ENCODE data around the gene FNDC3B. TPM values are rescaled to one million over a fixed set of nuclear protein-coding genes. Genes with fewer than 3 reads are reported as not detected.

The FNDC3B gene
- total RNA-seq, 1 donor from 2014 or later = 79.2 TPM

DNA sequence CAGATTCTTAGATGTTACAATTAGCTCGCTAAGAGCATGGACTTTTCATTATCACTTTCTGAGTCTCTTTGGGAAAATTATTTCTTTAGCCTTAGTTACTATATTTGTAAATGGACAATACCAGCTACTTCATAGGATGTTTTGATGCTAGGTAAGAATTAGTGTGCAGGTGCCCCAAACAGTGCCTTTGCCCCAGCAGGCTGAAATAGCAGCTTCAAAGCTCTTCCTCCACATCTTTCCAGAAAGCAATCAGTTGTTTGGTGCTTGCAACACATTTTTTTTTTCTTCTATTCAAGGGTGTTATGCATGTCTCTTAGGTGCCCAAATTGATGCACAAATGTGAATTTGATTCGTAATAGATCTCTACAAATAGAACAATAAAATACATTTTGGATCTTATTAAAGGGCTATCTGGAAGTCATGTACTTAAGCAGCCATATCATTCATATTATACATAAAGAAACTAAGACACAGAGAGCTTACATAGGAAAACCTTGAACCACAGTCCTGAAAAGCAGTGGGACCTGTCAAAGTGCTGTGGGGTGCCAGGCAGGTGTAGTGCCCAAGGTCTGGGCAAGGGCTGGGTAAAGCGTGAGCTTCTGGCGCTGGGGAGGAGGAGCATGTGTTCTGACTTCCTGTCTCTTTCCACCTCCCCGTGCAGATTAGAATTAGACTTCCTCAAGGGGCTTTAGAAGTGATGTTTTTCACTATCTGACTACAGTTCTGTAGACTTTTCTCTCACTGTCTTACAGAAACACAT is 62.9 kb downstream of the FNDC3B start:
- H3K9me3 Mint-ChIP-seq = no peaks in the 10 kb centered on the region
- no peaks in the 10 kb centered on the region for H3K27me3 Mint-ChIP-seq
- peaks cover 61% of the 10 kb centered on the region for H3K4me1 Mint-ChIP-seq (ENCODE audit: unreplicated experiment)
- H3K4me3 Mint-ChIP-seq = no peak overlapping the region
- H3K36me3 Mint-ChIP-seq = peaks cover 12% of the 10 kb centered on the region
- DNase-seq (ENCODE audit: extremely low spot score, unreplicated experiment) = no peak
- peak overlapping the region; percentile 55 for H3K27ac Mint-ChIP-seq
- TF ChIP-seq, protein P1, sequence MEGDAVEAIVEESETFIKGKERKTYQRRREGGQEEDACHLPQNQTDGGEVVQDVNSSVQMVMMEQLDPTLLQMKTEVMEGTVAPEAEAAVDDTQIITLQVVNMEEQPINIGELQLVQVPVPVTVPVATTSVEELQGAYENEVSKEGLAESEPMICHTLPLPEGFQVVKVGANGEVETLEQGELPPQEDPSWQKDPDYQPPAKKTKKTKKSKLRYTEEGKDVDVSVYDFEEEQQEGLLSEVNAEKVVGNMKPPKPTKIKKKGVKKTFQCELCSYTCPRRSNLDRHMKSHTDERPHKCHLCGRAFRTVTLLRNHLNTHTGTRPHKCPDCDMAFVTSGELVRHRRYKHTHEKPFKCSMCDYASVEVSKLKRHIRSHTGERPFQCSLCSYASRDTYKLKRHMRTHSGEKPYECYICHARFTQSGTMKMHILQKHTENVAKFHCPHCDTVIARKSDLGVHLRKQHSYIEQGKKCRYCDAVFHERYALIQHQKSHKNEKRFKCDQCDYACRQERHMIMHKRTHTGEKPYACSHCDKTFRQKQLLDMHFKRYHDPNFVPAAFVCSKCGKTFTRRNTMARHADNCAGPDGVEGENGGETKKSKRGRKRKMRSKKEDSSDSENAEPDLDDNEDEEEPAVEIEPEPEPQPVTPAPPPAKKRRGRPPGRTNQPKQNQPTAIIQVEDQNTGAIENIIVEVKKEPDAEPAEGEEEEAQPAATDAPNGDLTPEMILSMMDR (conservative IDR thresholded peaks at IDR 0.05) = no peak

DNA sequence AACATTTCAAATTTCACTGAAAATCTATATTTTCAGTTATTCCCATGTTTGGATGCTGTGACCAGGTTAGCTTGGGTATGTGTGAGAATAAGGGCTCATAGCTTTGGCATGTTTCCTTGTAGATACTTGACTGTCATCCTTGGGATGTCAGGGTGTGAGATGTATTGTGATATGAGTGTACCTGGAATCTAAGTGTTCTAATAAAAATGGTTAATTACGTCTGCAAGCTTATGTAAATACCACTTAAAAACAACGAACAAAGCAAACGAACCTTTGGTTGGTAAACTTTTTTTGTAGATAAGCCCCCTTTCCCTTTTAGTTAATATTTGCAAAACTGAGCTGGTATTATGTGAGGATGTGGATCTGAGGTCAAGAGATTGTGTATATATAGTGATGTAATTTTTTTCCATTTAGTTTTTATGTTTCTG is 63.5 kb downstream of the FNDC3B start:
- no peaks in the 10 kb centered on the region for H3K27me3 Mint-ChIP-seq
- TF ChIP-seq, protein P1 (conservative IDR thresholded peaks at IDR 0.05) = no peak
- peaks cover 62% of the 10 kb centered on the region for H3K4me1 Mint-ChIP-seq (ENCODE audit: unreplicated experiment)

DNA sequence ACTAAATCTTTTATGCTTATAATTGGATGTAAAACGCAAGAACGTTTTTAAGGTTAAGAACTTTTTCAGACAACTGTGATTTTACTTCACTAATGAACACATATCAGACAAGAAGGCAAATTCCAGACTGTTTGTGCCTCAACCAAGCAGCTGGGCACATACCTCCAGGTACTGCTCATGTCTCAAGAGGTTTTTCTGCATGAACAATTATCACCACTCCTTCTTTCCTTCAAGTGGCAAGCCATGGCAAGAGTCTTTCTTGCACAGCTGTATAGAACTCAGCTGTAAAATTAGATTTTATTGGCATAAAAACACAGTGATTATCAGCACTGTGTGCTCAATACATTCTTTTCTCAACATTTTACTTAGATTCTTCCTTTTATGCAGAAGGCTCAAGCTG is 64.3 kb downstream of the FNDC3B start:
- Mint-ChIP-seq H3K4me3 (no peak overlapping the region), H3K4me1 (ENCODE audit: unreplicated experiment) (peaks cover 61% of the 10 kb centered on the region), H3K9me3 (no peaks in the 10 kb centered on the region), H3K36me3 (peaks cover 18% of the 10 kb centered on the region), H3K27ac (no peak overlapping the region), H3K27me3 (no peaks in the 10 kb centered on the region)
- no peak for DNase-seq (ENCODE audit: extremely low spot score, unreplicated experiment)
- TF ChIP-seq, protein P1 (conservative IDR thresholded peaks at IDR 0.05) = no peak

More for the DNA sequence above, 63.5 kb downstream of the FNDC3B start:
- no peak for DNase-seq (ENCODE audit: extremely low spot score, unreplicated experiment)
- H3K9me3 Mint-ChIP-seq = no peaks in the 10 kb centered on the region
- H3K27ac Mint-ChIP-seq = peak overlapping the region; percentile 55
- H3K36me3 Mint-ChIP-seq = peaks cover 16% of the 10 kb centered on the region
- H3K4me3 Mint-ChIP-seq = no peak overlapping the region

DNA sequence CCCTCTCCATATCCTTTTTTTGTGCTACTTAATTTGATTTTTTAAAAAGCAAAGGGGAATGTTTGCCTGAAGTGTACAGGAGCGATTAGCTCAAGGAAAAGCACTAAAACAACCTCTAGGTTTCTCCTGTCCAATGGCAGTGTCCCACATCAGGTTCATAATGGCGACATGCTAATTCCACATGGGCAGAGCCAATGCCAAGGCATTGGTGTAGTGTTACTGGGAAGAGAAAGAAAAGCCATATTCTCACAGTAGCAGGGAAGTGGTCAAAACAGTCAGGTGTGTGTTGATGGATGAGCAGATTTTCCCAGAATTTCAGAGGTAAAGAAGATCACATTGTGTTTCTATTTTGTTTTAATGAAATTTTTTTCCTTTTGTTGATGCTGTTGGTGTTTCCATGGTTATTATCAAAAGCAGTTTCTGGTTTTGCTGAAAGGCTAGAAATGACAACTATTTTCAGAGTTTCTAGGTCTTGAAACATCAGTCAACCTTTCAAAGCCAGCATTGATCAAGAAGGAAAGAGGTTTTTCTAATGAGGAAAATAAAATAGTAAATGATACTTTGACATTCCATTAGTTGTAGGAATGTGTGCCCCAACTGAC is 65.2 kb downstream of the FNDC3B start:
- Mint-ChIP-seq H3K4me1 (ENCODE audit: unreplicated experiment) (peaks cover 54% of the 10 kb centered on the region), H3K27ac (peak overlapping the region; percentile 54), H3K4me3 (peak overlapping the region; percentile 11), H3K36me3 (peaks cover 19% of the 10 kb centered on the region), H3K27me3 (no peaks in the 10 kb centered on the region), H3K9me3 (no peaks in the 10 kb centered on the region)
- no peak for DNase-seq (ENCODE audit: extremely low spot score, unreplicated experiment)
- TF ChIP-seq, protein P1 (conservative IDR thresholded peaks at IDR 0.05) = no peak

DNA sequence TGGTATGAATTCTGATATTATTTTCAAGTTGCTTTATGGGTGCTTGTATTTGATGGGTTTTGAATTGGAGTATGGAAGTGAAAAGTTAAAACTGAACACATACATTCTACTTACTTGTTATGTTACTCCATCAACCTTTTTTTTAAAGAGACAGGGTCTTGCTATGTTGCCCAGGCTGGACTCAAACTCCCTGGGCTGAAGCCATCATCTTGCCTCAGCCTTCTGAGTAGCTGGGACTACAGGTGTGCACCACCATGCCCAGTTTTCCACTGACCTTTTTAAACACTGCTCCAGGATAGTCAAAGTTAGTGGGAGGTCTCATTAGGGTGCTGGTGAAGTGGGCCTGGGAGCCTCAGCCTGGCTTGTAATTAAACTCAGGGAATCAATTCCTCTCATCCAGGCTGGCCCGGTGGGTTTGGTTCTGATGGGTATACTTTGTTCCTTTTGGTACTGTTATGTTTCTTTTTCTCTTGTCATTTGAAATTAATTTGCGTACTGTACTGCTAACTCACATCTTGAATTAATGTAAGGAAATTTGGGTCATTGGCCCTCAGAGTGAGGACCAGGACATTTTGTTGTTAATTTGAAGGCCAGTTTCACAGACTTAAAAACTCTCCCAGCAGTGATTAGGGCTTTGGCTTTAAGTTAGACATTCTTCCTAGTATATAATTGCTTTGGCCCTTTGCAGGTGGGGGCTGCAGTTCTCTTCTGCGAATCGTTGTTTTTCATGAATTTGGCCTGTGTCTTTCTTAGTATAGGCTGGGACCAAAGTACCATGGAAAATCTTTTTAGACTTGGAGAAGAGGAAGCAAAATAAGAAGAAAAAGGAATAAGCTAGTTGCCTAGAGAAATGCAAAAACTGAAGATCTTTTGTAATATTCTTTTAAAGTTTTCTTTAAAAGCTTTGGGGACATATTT is 66.9 kb downstream of the FNDC3B start:
- DNase-seq (ENCODE audit: extremely low spot score, unreplicated experiment) = no peak
- Mint-ChIP-seq H3K27ac (no peak overlapping the region), H3K36me3 (peaks cover 20% of the 10 kb centered on the region), H3K4me1 (ENCODE audit: unreplicated experiment) (peaks cover 53% of the 10 kb centered on the region), H3K9me3 (no peaks in the 10 kb centered on the region), H3K27me3 (no peaks in the 10 kb centered on the region), H3K4me3 (no peak overlapping the region)
- TF ChIP-seq, protein P1 (conservative IDR thresholded peaks at IDR 0.05) = no peak

Measured in type B pancreatic cell (in vitro differentiated cells).